Inflammatory macrophage treated with lipopolysaccharide for 1 hour (primary cell): Measurements from ENCODE around the gene MED9.

ENCODE experiments used
- DNase-seq, 2 donors: peaks; one replicate each; pipeline ENCODE4 v3.0.0-alpha.2; 2020 to 2022

Gene MED9

GRCh38 chr17:17505151-17505550 is 28.4 kb downstream of the MED9 start:
- no peak for DNase-seq

- no peak for DNase-seq
These were observed 28.9 kb downstream of the MED9 start for GRCh38 chr17:17505610-17506171.

- DNase-seq = no peak
These were observed 29.5 kb downstream of the MED9 start for GRCh38 chr17:17506181-17506741.

GRCh38 chr17:17506893-17507464 is 30.2 kb downstream of the MED9 start:
- DNase-seq = no peak

- no peak for DNase-seq
These were observed 30.7 kb downstream of the MED9 start for GRCh38 chr17:17507465-17508011.

GRCh38 chr17:17508019-17508535 is 31.3 kb downstream of the MED9 start:
- no peak for DNase-seq

GRCh38 chr17:17508646-17509591 is 32.1 kb downstream of the MED9 start:
- no peak for DNase-seq

GRCh38 chr17:17509601-17510425 is 33.0 kb downstream of the MED9 start:
- no peak for DNase-seq

- DNase-seq = no peak
These were observed 33.9 kb downstream of the MED9 start for GRCh38 chr17:17510456-17511292.

- no peak for DNase-seq
These were observed 34.5 kb downstream of the MED9 start for GRCh38 chr17:17511293-17511741.

- DNase-seq = no peak
These were observed 35.4 kb downstream of the MED9 start for GRCh38 chr17:17511881-17512858.

- DNase-seq = no peak
These were observed 36.1 kb downstream of the MED9 start for GRCh38 chr17:17512866-17513265.

GRCh38 chr17:17513626-17514025 is 36.8 kb downstream of the MED9 start:
- no peak for DNase-seq

- DNase-seq = no peak
These were observed 37.7 kb downstream of the MED9 start for GRCh38 chr17:17514361-17514992.

GRCh38 chr17:17514993-17515933 is 38.5 kb downstream of the MED9 start:
- no peak for DNase-seq

- no peak for DNase-seq
These were observed 39.4 kb downstream of the MED9 start for GRCh38 chr17:17515934-17516930.
